Urinary bladder (tissue), 2 donors: ENCODE results near the gene ZNF232. TPM values are rescaled to one million over a fixed set of nuclear protein-coding genes. Genes with fewer than 3 reads are reported as not detected.

ENCODE experiments used
- polyA plus RNA-seq: library from polyadenylated mRNA; stranded (reverse); fragments of 200-250 nt; gene quantifications from one replicate; pipeline ENCODE4 v1.2.3, GENCODE V29; 2013
- small RNA-seq: library from RNA; depleted of rRNA; stranded (forward); fragments of <200 nt; gene quantifications from one replicate; pipeline ENCODE3, GENCODE V24; 2014
- total RNA-seq: library from RNA; depleted of rRNA; stranded (reverse); fragments of >200 nt; gene quantifications from one replicate; pipeline ENCODE4 v1.2.3, GENCODE V29; 2014
- donor health status: healthy.

ZNF232 gene
- total and polyA plus RNA-seq, 2 donors, result 9.0 to 9.1 TPM

Small RNA genes lying within 50 kb of the gene (small RNA-seq; reads per million reads assigned to genes)
- not detected for gene AC012146.4

Other genes with a start within 250 kb of the ZNF232 start
- gene C17orf107, start 212.3 kb downstream of the ZNF232 start, total RNA-seq, result 7.7 TPM
- gene C17orf107, start 212.3 kb downstream of the ZNF232 start, polyA plus RNA-seq, result 1.7 TPM
- 0.79 TPM for gene CHRNE, start 208.8 kb downstream of the ZNF232 start, total RNA-seq
- 0.79 TPM for gene CHRNE, start 208.8 kb downstream of the ZNF232 start, polyA plus RNA-seq
- not detected for gene GP1BA, start 179.6 kb downstream of the ZNF232 start, total RNA-seq
- 0.04 TPM for gene GP1BA, start 179.6 kb downstream of the ZNF232 start, polyA plus RNA-seq
- 27.7 TPM for gene SLC25A11, start 171.8 kb downstream of the ZNF232 start, total RNA-seq
- gene SLC25A11, start 171.8 kb downstream of the ZNF232 start, polyA plus RNA-seq, result 73.5 TPM
- 15.3 TPM for gene RNF167, start 171.6 kb downstream of the ZNF232 start, total RNA-seq
- 119 TPM for gene RNF167, start 171.6 kb downstream of the ZNF232 start, polyA plus RNA-seq
- gene PFN1, start 163.3 kb downstream of the ZNF232 start, total RNA-seq, result 205 TPM
- 1,651 TPM for gene PFN1, start 163.3 kb downstream of the ZNF232 start, polyA plus RNA-seq
- gene ENO3, start 160.8 kb downstream of the ZNF232 start, total RNA-seq, result 31.5 TPM
- 6.3 TPM for gene ENO3, start 160.8 kb downstream of the ZNF232 start, polyA plus RNA-seq
- 35.2 TPM for gene SPAG7, start 144.1 kb downstream of the ZNF232 start, total RNA-seq
- 83.2 TPM for gene SPAG7, start 144.1 kb downstream of the ZNF232 start, polyA plus RNA-seq
- gene CAMTA2, start 124.2 kb downstream of the ZNF232 start, total RNA-seq, result 5.7 TPM
- 46.1 TPM for gene CAMTA2, start 124.2 kb downstream of the ZNF232 start, polyA plus RNA-seq
- gene INCA1, start 114.4 kb downstream of the ZNF232 start, total RNA-seq, result 0.42 TPM
- 1.3 TPM for gene INCA1, start 114.4 kb downstream of the ZNF232 start, polyA plus RNA-seq
- gene KIF1C, start 113.9 kb downstream of the ZNF232 start, total RNA-seq, result 26.9 TPM
- gene KIF1C, start 113.9 kb downstream of the ZNF232 start, polyA plus RNA-seq, result 89.4 TPM
- gene SLC52A1, start 76.5 kb downstream of the ZNF232 start, total RNA-seq, result 0.58 TPM
- gene SLC52A1, start 76.5 kb downstream of the ZNF232 start, polyA plus RNA-seq, result 0.35 TPM
- gene ZFP3, start 33.4 kb downstream of the ZNF232 start, total RNA-seq, result 9.2 TPM
- 3.9 TPM for gene ZFP3, start 33.4 kb downstream of the ZNF232 start, polyA plus RNA-seq
- 0.85 TPM for gene USP6, start 4.2 kb upstream of the ZNF232 start, total RNA-seq
- gene USP6, start 4.2 kb upstream of the ZNF232 start, polyA plus RNA-seq, result 0.03 TPM
- gene ZNF594, start 80.0 kb upstream of the ZNF232 start, total RNA-seq, result 26.3 TPM
- 5.8 TPM for gene ZNF594, start 80.0 kb upstream of the ZNF232 start, polyA plus RNA-seq
- gene SCIMP, start 123.0 kb upstream of the ZNF232 start, total RNA-seq, result 0.42 TPM
- gene SCIMP, start 123.0 kb upstream of the ZNF232 start, polyA plus RNA-seq, result 3.3 TPM
- 50.3 TPM for gene RABEP1, start 170.4 kb upstream of the ZNF232 start, total RNA-seq
- 25.9 TPM for gene RABEP1, start 170.4 kb upstream of the ZNF232 start, polyA plus RNA-seq